ENCODE data around the gene EIF4G3.

EIF4G3 gene

DNA sequence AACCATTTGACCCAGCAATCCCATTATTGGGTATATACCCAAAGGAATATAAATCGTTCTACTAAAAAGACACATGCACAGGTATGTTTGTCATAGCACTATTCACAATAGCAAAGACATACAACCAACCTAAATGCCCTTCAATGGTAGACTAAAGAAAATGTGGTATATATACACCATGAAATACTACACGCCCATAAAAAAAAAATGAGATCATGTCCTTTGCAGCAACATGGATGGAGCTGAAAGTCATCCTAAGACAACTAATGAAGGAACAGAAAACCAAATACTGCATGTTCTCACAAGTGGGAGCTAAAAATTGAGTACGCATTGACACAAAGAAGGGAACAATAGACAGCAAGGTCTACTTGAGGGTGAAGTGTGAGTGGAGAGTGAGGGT is 72.0 kb downstream of the EIF4G3 start:
- H3K9ac ChIP-seq (ENCODE audit: low read length), result no peak overlapping the region
- H3K79me2 ChIP-seq (ENCODE audit: insufficient read depth, low read length), result 0 out of 2 replicates have a peak, but pooled peaks cover under 1% of the 10 kb centered on the region
- H3K36me3 ChIP-seq (ENCODE audit: insufficient read depth, low read length), result peaks cover 23% of the 10 kb centered on the region
- no peaks in the 10 kb centered on the region for H3K4me1 ChIP-seq (ENCODE audit: insufficient read depth, low read length, severe bottlenecking)
- H4K20me1 ChIP-seq (ENCODE audit: insufficient read depth, low read length), result no peaks in the 10 kb centered on the region
- no peak overlapping the region for H3K4me3 ChIP-seq (ENCODE audit: low read depth, low read length, poor library complexity, severe bottlenecking)
- H3K4me2 ChIP-seq (ENCODE audit: low read length), result no peak overlapping the region
- TF ChIP-seq, protein P1, sequence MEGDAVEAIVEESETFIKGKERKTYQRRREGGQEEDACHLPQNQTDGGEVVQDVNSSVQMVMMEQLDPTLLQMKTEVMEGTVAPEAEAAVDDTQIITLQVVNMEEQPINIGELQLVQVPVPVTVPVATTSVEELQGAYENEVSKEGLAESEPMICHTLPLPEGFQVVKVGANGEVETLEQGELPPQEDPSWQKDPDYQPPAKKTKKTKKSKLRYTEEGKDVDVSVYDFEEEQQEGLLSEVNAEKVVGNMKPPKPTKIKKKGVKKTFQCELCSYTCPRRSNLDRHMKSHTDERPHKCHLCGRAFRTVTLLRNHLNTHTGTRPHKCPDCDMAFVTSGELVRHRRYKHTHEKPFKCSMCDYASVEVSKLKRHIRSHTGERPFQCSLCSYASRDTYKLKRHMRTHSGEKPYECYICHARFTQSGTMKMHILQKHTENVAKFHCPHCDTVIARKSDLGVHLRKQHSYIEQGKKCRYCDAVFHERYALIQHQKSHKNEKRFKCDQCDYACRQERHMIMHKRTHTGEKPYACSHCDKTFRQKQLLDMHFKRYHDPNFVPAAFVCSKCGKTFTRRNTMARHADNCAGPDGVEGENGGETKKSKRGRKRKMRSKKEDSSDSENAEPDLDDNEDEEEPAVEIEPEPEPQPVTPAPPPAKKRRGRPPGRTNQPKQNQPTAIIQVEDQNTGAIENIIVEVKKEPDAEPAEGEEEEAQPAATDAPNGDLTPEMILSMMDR (IDR thresholded peaks at IDR 0.05; ENCODE audit: low read length), result no peak
- TF ChIP-seq EZH2 (IDR thresholded peaks at IDR 0.05; ENCODE audit: borderline replicate concordance, low read length), result no peak
- no peaks in the 10 kb centered on the region for H3F3A ChIP-seq (ENCODE audit: insufficient read depth, low read length)
- no peaks in the 10 kb centered on the region for H3K9me3 ChIP-seq (ENCODE audit: low read length)
- H3K9me2 ChIP-seq (ENCODE audit: low read depth, low read length), result no peaks in the 10 kb centered on the region
- no peak overlapping the region for H3K27ac ChIP-seq (ENCODE audit: low read depth, low read length, poor library complexity, severe bottlenecking)
- no peak overlapping the region for H2AFZ ChIP-seq (ENCODE audit: low read length)
- no peaks in the 10 kb centered on the region for H3K27me3 ChIP-seq (ENCODE audit: insufficient read depth, low read length)

DNA sequence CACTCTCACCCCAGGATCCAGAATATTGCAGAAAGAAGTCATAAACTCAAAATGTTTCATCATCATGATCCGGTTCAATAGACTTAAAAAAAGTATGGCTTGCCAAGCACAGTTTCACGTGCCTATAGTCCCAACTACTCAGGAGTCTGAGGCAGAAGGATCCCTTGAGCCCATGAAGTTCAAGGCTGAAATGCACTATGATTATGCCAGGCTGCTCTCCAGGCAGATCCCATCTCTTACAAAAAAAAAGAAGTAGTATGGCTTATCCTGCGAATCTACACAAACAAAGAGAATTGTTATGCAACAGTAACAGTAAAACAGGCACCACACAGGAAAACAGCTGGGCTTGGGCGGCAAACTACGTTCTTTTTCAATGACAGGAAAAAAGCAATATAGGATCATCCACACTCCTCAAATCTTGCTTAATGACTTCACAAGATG is 76.2 kb downstream of the EIF4G3 start:
- no peak for TF ChIP-seq EZH2 (IDR thresholded peaks at IDR 0.05; ENCODE audit: borderline replicate concordance, low read length)
- TF ChIP-seq, protein P1 (IDR thresholded peaks at IDR 0.05; ENCODE audit: low read length), result no peak
- H3K4me2 ChIP-seq (ENCODE audit: low read length), result no peak overlapping the region
- H3K4me1 ChIP-seq (ENCODE audit: insufficient read depth, low read length, severe bottlenecking), result no peaks in the 10 kb centered on the region
- peaks cover 56% of the 10 kb centered on the region for H3K36me3 ChIP-seq (ENCODE audit: insufficient read depth, low read length)
- H3K79me2 ChIP-seq (ENCODE audit: insufficient read depth, low read length), result 0 out of 2 replicates have a peak, but pooled peaks cover 5% of the 10 kb centered on the region
- H3F3A ChIP-seq (ENCODE audit: insufficient read depth, low read length), result no peaks in the 10 kb centered on the region
- H4K20me1 ChIP-seq (ENCODE audit: insufficient read depth, low read length), result no peaks in the 10 kb centered on the region
- no peak overlapping the region for H3K4me3 ChIP-seq (ENCODE audit: low read depth, low read length, poor library complexity, severe bottlenecking)
- no peaks in the 10 kb centered on the region for H3K27me3 ChIP-seq (ENCODE audit: insufficient read depth, low read length)
- H3K27ac ChIP-seq (ENCODE audit: low read depth, low read length, poor library complexity, severe bottlenecking), result no peak overlapping the region
- no peaks in the 10 kb centered on the region for H3K9me2 ChIP-seq (ENCODE audit: low read depth, low read length)
- H3K9ac ChIP-seq (ENCODE audit: low read length), result no peak overlapping the region
- H2AFZ ChIP-seq (ENCODE audit: low read length), result no peak overlapping the region
- no peaks in the 10 kb centered on the region for H3K9me3 ChIP-seq (ENCODE audit: low read length)

DNA sequence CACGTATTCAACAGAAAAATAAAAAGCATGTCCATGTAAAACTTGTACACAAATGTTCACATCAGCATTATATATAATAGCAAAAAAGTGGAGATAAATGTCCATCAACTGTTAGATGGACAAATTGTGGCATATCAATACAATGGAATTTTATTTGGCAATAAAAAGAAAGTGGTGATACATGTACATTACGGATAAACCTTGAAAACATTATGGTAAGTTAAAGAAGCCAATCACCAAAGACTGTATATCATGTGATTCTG is 76.9 kb downstream of the EIF4G3 start:
- 0 out of 2 replicates have a peak, but pooled peaks cover 5% of the 10 kb centered on the region for H3K79me2 ChIP-seq (ENCODE audit: insufficient read depth, low read length)
- no peak overlapping the region for H3K9ac ChIP-seq (ENCODE audit: low read length)
- H3K4me3 ChIP-seq (ENCODE audit: low read depth, low read length, poor library complexity, severe bottlenecking), result no peak overlapping the region
- H3K4me2 ChIP-seq (ENCODE audit: low read length), result no peak overlapping the region
- H3K36me3 ChIP-seq (ENCODE audit: insufficient read depth, low read length), result peaks cover 59% of the 10 kb centered on the region
- no peak for TF ChIP-seq EZH2 (IDR thresholded peaks at IDR 0.05; ENCODE audit: borderline replicate concordance, low read length)
- TF ChIP-seq, protein P1 (IDR thresholded peaks at IDR 0.05; ENCODE audit: low read length), result no peak
- H4K20me1 ChIP-seq (ENCODE audit: insufficient read depth, low read length), result no peaks in the 10 kb centered on the region
- H3K27ac ChIP-seq (ENCODE audit: low read depth, low read length, poor library complexity, severe bottlenecking), result no peak overlapping the region
- no peaks in the 10 kb centered on the region for H3K4me1 ChIP-seq (ENCODE audit: insufficient read depth, low read length, severe bottlenecking)
- H3K9me2 ChIP-seq (ENCODE audit: low read depth, low read length), result no peaks in the 10 kb centered on the region
- H3F3A ChIP-seq (ENCODE audit: insufficient read depth, low read length), result no peaks in the 10 kb centered on the region
- H3K9me3 ChIP-seq (ENCODE audit: low read length), result no peaks in the 10 kb centered on the region
- no peaks in the 10 kb centered on the region for H3K27me3 ChIP-seq (ENCODE audit: insufficient read depth, low read length)
- no peak overlapping the region for H2AFZ ChIP-seq (ENCODE audit: low read length)

Data from OCI-LY1 (cell line).